ENCODE measurements around the gene LRTM2.

Gene LRTM2

GRCh38 chr12:1852076-1852475 is 31.7 kb downstream of the LRTM2 start:
- Histone ChIP-seq H4K8ac (ENCODE audit: low read depth, low read length) (no peak overlapping the region), H3K4me3 (ENCODE audit: low read length in 2 of 2) (no peak overlapping the region), H3K4ac (ENCODE audit: low read length) (no peak overlapping the region), H4K91ac (ENCODE audit: low read depth, low read length, poor library complexity) (no peak overlapping the region), H2BK15ac (ENCODE audit: low read length) (no peak overlapping the region), H3K79me1 (ENCODE audit: low read depth, low read length) (no peaks in the 10 kb centered on the region), H2BK5ac (ENCODE audit: low read length) (no peak overlapping the region), H3K18ac (ENCODE audit: low read length) (no peak overlapping the region), H2BK120ac (ENCODE audit: low read depth, low read length) (no peak overlapping the region), H3K4me2 (ENCODE audit: insufficient read depth, low read length, poor library complexity, severe bottlenecking) (no peak overlapping the region), H3K14ac (ENCODE audit: low read length) (no peak overlapping the region), H2AFZ (ENCODE audit: low read length) (no peak overlapping the region), H3K23ac (ENCODE audit: low read depth, low read length, poor library complexity) (no peak overlapping the region), H3K9me3 (replicated peaks in 1 of 2; ENCODE audit: control insufficient read depth in 2 of 2, insufficient read depth in 1 of 2, low read depth in 1 of 2, low read length in 2 of 2) (peaks cover 0 to 31% of the 10 kb centered on the region in 2 donors), H3K27ac (replicated peaks; ENCODE audit: low read length) (no peak overlapping the region), H3K36me3 (replicated peaks in 1 of 2; ENCODE audit: control insufficient read depth in 2 of 2, insufficient read depth in 2 of 2, low read length in 2 of 2) (no peaks in the 10 kb centered on the region), H3K4me1 (ENCODE audit: control insufficient read depth in 2 of 2, insufficient read depth in 1 of 2, low read depth in 1 of 2, low read length in 2 of 2) (no peaks in the 10 kb centered on the region), H3K27me3 (ENCODE audit: control insufficient read depth in 3 of 3, insufficient read depth in 3 of 3, low read depth in 1 of 3, low read length in 3 of 3) (peaks cover 0 to 31% (median 0%) of the 10 kb centered on the region in 3 experiments), H3K9ac (ENCODE audit: low read depth, low read length, poor library complexity) (no peak overlapping the region), H2AK5ac (ENCODE audit: low read depth, low read length) (no peak overlapping the region), H2BK12ac (ENCODE audit: low read length) (no peak overlapping the region)
- no peak for DNase-seq (ENCODE audit: low spot score)
- no CpG with 5 or more reads among the region's 1 CpG for WGBS, 2 donors (ENCODE audit: extremely low coverage in 2 of 2, insufficient read length in 2 of 2, insufficient replicate concordance in 1 of 2)

- H2BK15ac ChIP-seq (ENCODE audit: low read length): no peak overlapping the region
- no peak overlapping the region for H3K4ac ChIP-seq (ENCODE audit: low read length)
- no peak overlapping the region for H2AFZ ChIP-seq (ENCODE audit: low read length)
- no peak overlapping the region for H3K4me3 ChIP-seq (ENCODE audit: low read length in 2 of 2)
- H3K4me2 ChIP-seq (ENCODE audit: insufficient read depth, low read length, poor library complexity, severe bottlenecking): no peak overlapping the region
- H3K18ac ChIP-seq (ENCODE audit: low read length): no peak overlapping the region
- no peak overlapping the region for H2AK5ac ChIP-seq (ENCODE audit: low read depth, low read length)
- DNase-seq (ENCODE audit: low spot score): no peak
- H2BK120ac ChIP-seq (ENCODE audit: low read depth, low read length): no peak overlapping the region
- no peak overlapping the region for H3K27ac ChIP-seq (replicated peaks; ENCODE audit: low read length)
- no peak overlapping the region for H3K23ac ChIP-seq (ENCODE audit: low read depth, low read length, poor library complexity)
- H3K9ac ChIP-seq (ENCODE audit: low read depth, low read length, poor library complexity): no peak overlapping the region
- H4K8ac ChIP-seq (ENCODE audit: low read depth, low read length): no peak overlapping the region
- no peaks in the 10 kb centered on the region for H3K79me1 ChIP-seq (ENCODE audit: low read depth, low read length)
- WGBS, 2 donors (ENCODE audit: extremely low coverage in 2 of 2, insufficient read length in 2 of 2, insufficient replicate concordance in 1 of 2): no CpG with 5 or more reads among the region's 8 CpGs
- H3K4me1 ChIP-seq (ENCODE audit: control insufficient read depth in 2 of 2, insufficient read depth in 1 of 2, low read depth in 1 of 2, low read length in 2 of 2): no peaks in the 10 kb centered on the region
- H3K9me3 ChIP-seq (replicated peaks in 1 of 2; ENCODE audit: control insufficient read depth in 2 of 2, insufficient read depth in 1 of 2, low read depth in 1 of 2, low read length in 2 of 2): peaks cover 0 to 34% of the 10 kb centered on the region in 2 donors
- H3K27me3 ChIP-seq (ENCODE audit: control insufficient read depth in 3 of 3, insufficient read depth in 3 of 3, low read depth in 1 of 3, low read length in 3 of 3): peaks cover 0 to 33% (median 0%) of the 10 kb centered on the region in 3 experiments
- no peaks in the 10 kb centered on the region for H3K36me3 ChIP-seq (replicated peaks in 1 of 2; ENCODE audit: control insufficient read depth in 2 of 2, insufficient read depth in 2 of 2, low read length in 2 of 2)
- no peak overlapping the region for H4K91ac ChIP-seq (ENCODE audit: low read depth, low read length, poor library complexity)
- H2BK12ac ChIP-seq (ENCODE audit: low read length): no peak overlapping the region
- no peak overlapping the region for H2BK5ac ChIP-seq (ENCODE audit: low read length)
- H3K14ac ChIP-seq (ENCODE audit: low read length): no peak overlapping the region
These were observed 33.4 kb downstream of the LRTM2 start for GRCh38 chr12:1853716-1854115.

- WGBS, 2 donors (ENCODE audit: extremely low coverage in 2 of 2, insufficient read length in 2 of 2, insufficient replicate concordance in 1 of 2): no CpG with 5 or more reads among the region's 3 CpGs
- Histone ChIP-seq H2BK15ac (ENCODE audit: low read length) (no peak overlapping the region), H2AFZ (ENCODE audit: low read length) (no peak overlapping the region), H3K27me3 (ENCODE audit: control insufficient read depth in 3 of 3, insufficient read depth in 3 of 3, low read depth in 1 of 3, low read length in 3 of 3) (peaks cover 0 to 26% (median 0%) of the 10 kb centered on the region in 3 experiments), H3K9me3 (replicated peaks in 1 of 2; ENCODE audit: control insufficient read depth in 2 of 2, insufficient read depth in 1 of 2, low read depth in 1 of 2, low read length in 2 of 2) (peaks cover 0 to 32% of the 10 kb centered on the region in 2 donors), H2AK5ac (ENCODE audit: low read depth, low read length) (no peak overlapping the region), H3K27ac (replicated peaks; ENCODE audit: low read length) (no peak overlapping the region), H3K79me1 (ENCODE audit: low read depth, low read length) (no peaks in the 10 kb centered on the region), H2BK5ac (ENCODE audit: low read length) (no peak overlapping the region), H3K36me3 (replicated peaks in 1 of 2; ENCODE audit: control insufficient read depth in 2 of 2, insufficient read depth in 2 of 2, low read length in 2 of 2) (no peaks in the 10 kb centered on the region), H4K8ac (ENCODE audit: low read depth, low read length) (no peak overlapping the region), H2BK12ac (ENCODE audit: low read length) (no peak overlapping the region), H4K91ac (ENCODE audit: low read depth, low read length, poor library complexity) (no peak overlapping the region), H3K4me1 (ENCODE audit: control insufficient read depth in 2 of 2, insufficient read depth in 1 of 2, low read depth in 1 of 2, low read length in 2 of 2) (no peaks in the 10 kb centered on the region), H2BK120ac (ENCODE audit: low read depth, low read length) (no peak overlapping the region), H3K9ac (ENCODE audit: low read depth, low read length, poor library complexity) (no peak overlapping the region), H3K18ac (ENCODE audit: low read length) (no peak overlapping the region), H3K4ac (ENCODE audit: low read length) (no peak overlapping the region), H3K14ac (ENCODE audit: low read length) (no peak overlapping the region), H3K23ac (ENCODE audit: low read depth, low read length, poor library complexity) (no peak overlapping the region), H3K4me3 (ENCODE audit: low read length in 2 of 2) (no peak overlapping the region), H3K4me2 (ENCODE audit: insufficient read depth, low read length, poor library complexity, severe bottlenecking) (no peak overlapping the region)
- peak; percentile 11 for DNase-seq (ENCODE audit: low spot score)
These were observed 34.9 kb downstream of the LRTM2 start for GRCh38 chr12:1855241-1855640.

DNA sequence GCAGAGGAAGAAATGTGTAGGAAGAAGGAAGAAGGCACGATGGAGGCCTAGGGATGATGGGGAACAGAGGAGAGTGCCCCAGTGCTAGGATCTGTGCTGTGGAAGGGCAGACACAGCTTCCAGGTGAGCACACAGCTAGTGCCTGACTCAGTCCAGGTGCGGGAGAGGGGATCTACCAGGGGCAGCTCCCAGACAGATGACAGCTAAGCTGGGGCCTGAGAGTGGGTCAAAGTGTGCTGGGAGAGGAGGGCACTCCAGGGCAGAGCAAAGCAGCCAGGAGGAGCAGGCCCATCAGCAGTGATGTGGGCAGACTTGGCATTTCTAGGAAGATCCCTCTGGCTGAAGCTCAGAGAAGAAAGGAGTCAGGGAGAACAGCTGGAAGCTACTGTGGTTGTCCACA is 36.7 kb downstream of the LRTM2 start:
- H3K36me3 ChIP-seq (replicated peaks in 1 of 2; ENCODE audit: control insufficient read depth in 2 of 2, insufficient read depth in 2 of 2, low read length in 2 of 2): no peaks in the 10 kb centered on the region
- no peaks in the 10 kb centered on the region for H3K4me1 ChIP-seq (ENCODE audit: control insufficient read depth in 2 of 2, insufficient read depth in 1 of 2, low read depth in 1 of 2, low read length in 2 of 2)
- H2AK5ac ChIP-seq (ENCODE audit: low read depth, low read length): no peak overlapping the region
- no peak overlapping the region for H2BK12ac ChIP-seq (ENCODE audit: low read length)
- no peak overlapping the region for H4K8ac ChIP-seq (ENCODE audit: low read depth, low read length)
- no peak overlapping the region for H3K23ac ChIP-seq (ENCODE audit: low read depth, low read length, poor library complexity)
- no peak overlapping the region for H3K14ac ChIP-seq (ENCODE audit: low read length)
- no CpG with 5 or more reads among the region's 2 CpGs for WGBS, 2 donors (ENCODE audit: extremely low coverage in 2 of 2, insufficient read length in 2 of 2, insufficient replicate concordance in 1 of 2)
- H3K4ac ChIP-seq (ENCODE audit: low read length): no peak overlapping the region
- no peak overlapping the region for H2BK120ac ChIP-seq (ENCODE audit: low read depth, low read length)
- H4K91ac ChIP-seq (ENCODE audit: low read depth, low read length, poor library complexity): no peak overlapping the region
- H3K79me1 ChIP-seq (ENCODE audit: low read depth, low read length): no peaks in the 10 kb centered on the region
- peaks cover 0 to 29% (median 0%) of the 10 kb centered on the region in 3 experiments for H3K27me3 ChIP-seq (ENCODE audit: control insufficient read depth in 3 of 3, insufficient read depth in 3 of 3, low read depth in 1 of 3, low read length in 3 of 3)
- H3K27ac ChIP-seq (replicated peaks; ENCODE audit: low read length): no peak overlapping the region
- no peak overlapping the region for H3K9ac ChIP-seq (ENCODE audit: low read depth, low read length, poor library complexity)
- no peak overlapping the region for H2AFZ ChIP-seq (ENCODE audit: low read length)
- no peak overlapping the region for H2BK5ac ChIP-seq (ENCODE audit: low read length)
- no peak overlapping the region for H3K18ac ChIP-seq (ENCODE audit: low read length)
- H3K4me3 ChIP-seq (ENCODE audit: low read length in 2 of 2): no peak overlapping the region
- DNase-seq (ENCODE audit: low spot score): no peak
- no peak overlapping the region for H3K4me2 ChIP-seq (ENCODE audit: insufficient read depth, low read length, poor library complexity, severe bottlenecking)
- H2BK15ac ChIP-seq (ENCODE audit: low read length): no peak overlapping the region
- peaks cover 0 to 32% of the 10 kb centered on the region in 2 donors for H3K9me3 ChIP-seq (replicated peaks in 1 of 2; ENCODE audit: control insufficient read depth in 2 of 2, insufficient read depth in 1 of 2, low read depth in 1 of 2, low read length in 2 of 2)
